LNCaP clone FGC (cell line): Measurements from ENCODE around the gene PAEP.
"Not testable (repeated sequence)": the region's sequence is repeated elsewhere in the genome, so short reads cannot be mapped to it uniquely, and the experiment has no call there.

Experiments used
- DNase-seq: peaks from one replicate; pipeline ENCODE4 v3.0.0-alpha.2; 2011; ENCODE audit warnings: low read depth
- H3K4me3 ChIP-seq: 2 replicates; pipeline ENCODE4 v1.5.1; 2011; ENCODE audit warnings: mild to moderate bottlenecking, low read depth, low read length, control low read depth
- CTCF ChIP-seq: IDR thresholded peaks from 2 replicates; pipeline ENCODE4 v1.5.1; 2012; ENCODE audit warnings: mild to moderate bottlenecking; ENCODE audit not compliant: control insufficient read depth, insufficient read depth; ENCODE audit errors: extremely low read depth

Gene PAEP

GRCh38 chr9:135561391-135562234 lies at the start of gene PAEP:
TSS of gene PAEP (plus strand) at chr9:135561756.
- peak; percentile 3 for DNase-seq
- TF ChIP-seq CTCF = no peak
- no peak within 1 kb of the TSS for H3K4me3 ChIP-seq

DNA sequence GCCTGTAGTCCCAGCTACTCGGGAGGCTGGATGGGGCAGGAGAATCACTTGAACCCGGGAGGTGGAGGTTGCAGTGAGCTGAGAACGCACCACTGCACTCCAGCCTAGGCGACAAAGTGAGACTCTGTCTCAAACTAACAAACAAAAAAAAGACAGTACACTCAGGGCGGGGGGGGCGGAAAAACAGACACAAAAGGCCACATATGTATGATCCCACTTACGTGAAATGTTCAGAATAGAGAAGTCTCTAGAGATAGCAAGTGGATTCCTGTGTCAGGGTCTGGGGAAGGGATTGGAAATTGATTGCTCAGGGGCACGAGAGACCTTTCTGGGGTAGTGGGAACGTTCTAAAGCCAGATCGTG lies 49.3 kb upstream of the PAEP start:
- H3K4me3 ChIP-seq = no peak overlapping the region
- TF ChIP-seq CTCF = no peak
- DNase-seq = no peak

GRCh38 chr9:135512904-135513303 lies 48.7 kb upstream of the PAEP start:
- no peak for DNase-seq
- no peak for TF ChIP-seq CTCF

GRCh38 chr9:135513351-135513846 lies 48.2 kb upstream of the PAEP start:
- DNase-seq = no peak
- H3K4me3 ChIP-seq = no peak overlapping the region
- no peak for TF ChIP-seq CTCF

More at GRCh38 chr9:135512904-135513303, 48.7 kb upstream of the PAEP start:
- H3K4me3 ChIP-seq = no peak overlapping the region

DNA sequence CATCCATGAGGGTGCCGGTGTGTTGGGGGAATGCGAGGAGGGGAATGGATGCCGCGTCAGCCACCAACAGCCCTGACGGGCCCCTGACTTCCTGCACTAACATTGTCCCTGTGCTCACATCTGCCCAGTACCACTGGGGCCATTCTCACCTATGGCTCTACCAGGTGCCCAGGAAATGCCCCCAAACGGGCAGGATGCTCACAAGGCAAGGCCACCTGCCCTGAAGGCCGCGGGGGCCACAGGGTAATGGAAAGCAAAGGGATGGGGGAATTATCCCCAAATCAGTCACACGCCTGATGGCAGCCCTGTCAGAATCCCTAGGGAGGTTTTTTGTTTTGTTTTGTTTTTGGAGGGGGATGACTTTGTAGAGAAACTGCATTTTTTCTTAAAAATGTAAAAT lies 47.6 kb upstream of the PAEP start:
- not testable (repeated sequence) for DNase-seq, H3K4me3 ChIP-seq

DNA sequence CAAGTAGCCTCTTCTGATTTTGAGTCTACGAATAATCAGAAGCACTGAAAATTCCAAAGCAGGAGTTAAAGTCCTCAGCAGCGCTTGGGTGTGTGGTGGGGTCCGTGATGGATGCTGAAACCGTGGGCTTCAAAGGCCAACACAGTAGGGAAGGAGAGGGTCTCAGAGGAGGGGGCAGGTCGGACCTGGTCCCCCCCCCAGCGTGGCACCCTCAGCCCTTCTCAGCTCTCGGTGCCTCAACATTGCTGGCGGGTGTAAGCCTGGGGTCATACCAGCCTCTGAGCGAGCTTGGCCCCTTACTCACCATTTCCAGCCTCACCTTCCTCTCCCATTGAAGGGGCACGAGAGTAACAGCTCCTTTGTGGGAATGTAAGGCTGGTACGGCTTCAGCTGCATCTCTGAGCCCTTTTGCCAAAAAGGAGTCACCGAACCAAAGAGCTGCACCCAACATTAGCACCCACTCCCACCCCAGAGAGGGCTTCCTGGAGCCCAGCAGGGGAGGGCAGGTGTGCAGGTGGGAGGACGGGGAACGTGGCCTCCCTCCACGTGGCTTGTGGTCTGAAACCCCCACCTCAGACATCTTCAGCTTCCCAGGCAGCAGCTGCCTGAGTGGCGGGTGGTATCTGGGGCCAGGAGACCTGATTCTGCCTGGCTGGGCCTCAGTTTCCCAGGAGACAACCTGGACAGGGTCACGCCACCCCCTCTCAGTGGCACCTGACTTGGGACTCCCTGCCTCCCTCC lies 47.0 kb upstream of the PAEP start:
- DNase-seq = no peak
- no peak for TF ChIP-seq CTCF

More for the DNA sequence above, 47.0 kb upstream of the PAEP start:
- no peak overlapping the region for H3K4me3 ChIP-seq
